HEK293 (cell line): ENCODE measurements around the gene C3orf49.

Source experiments
- CTCF ChIA-PET: fragments of 350-600 bp; formaldehyde crosslinking; extraction: SDS; loops from one replicate; lab custom pipeline; 2021; ENCODE audit warnings: antibody characterized with exemption; lab: Yijun Ruan, JAX
- POLR2A ChIA-PET: fragments of 300-600 bp; formaldehyde crosslinking; extraction: SDS; loops from one replicate; lab custom pipeline; 2020; ENCODE audit warnings: antibody characterized with exemption, inconsistent platforms; lab: Yijun Ruan, JAX
- H3K27ac ChIP-seq: fragments of 200-500 bp; sonication (Bioruptor generic); 2 replicates; pipeline ENCODE4 v1.5.1; 2014; ENCODE audit warnings: low read depth, low read length, control low read depth, inconsistent platforms; ENCODE audit errors: extremely low read depth
- H3K36me3 ChIP-seq, 2 experiments: fragments of 200-500 bp in 1 of 2; sonication (Bioruptor generic) in 1 of 2; 1 replicate in 1 of 2; 2 replicates in 1 of 2; pipeline ENCODE4 v1.5.1; 2014 to 2017; ENCODE audit warnings: inconsistent platforms in 2 of 2, low read length in 2 of 2; ENCODE audit not compliant: control insufficient read depth in 2 of 2, insufficient read depth in 1 of 2
- H3K4me1 ChIP-seq: fragments of 200-500 bp; sonication (Bioruptor generic); 2 replicates; pipeline ENCODE4 v1.5.1; 2014; ENCODE audit warnings: mild to moderate bottlenecking, low read length, inconsistent platforms; ENCODE audit not compliant: control insufficient read depth, insufficient read depth
- H3K4me3 ChIP-seq: 2 replicates; pipeline ENCODE4 v1.5.1; 2011; ENCODE audit warnings: low read depth, mild to moderate bottlenecking, control low read depth, low read length, moderate library complexity
- H3K9me3 ChIP-seq: fragments of 200-500 bp; sonication (Bioruptor generic); 2 replicates; pipeline ENCODE4 v1.5.1; 2014; ENCODE audit warnings: low read depth, low read length, inconsistent platforms; ENCODE audit not compliant: control insufficient read depth, insufficient read depth
- ATF2 ChIP-seq: fragments of 450-650 bp; formaldehyde crosslinking; IDR thresholded peaks from 2 replicates; pipeline ENCODE4 v1.5.1; 2016; ENCODE audit warnings: missing biosample characterization, missing genetic modification characterization, low read depth
- BCL11A ChIP-seq: fragments of 450-650 bp; formaldehyde crosslinking; IDR thresholded peaks from 2 replicates; pipeline ENCODE4 v1.5.1; 2016; ENCODE audit warnings: low read depth, missing biosample characterization, missing genetic modification characterization
- KLF16 ChIP-seq: fragments of 450-650 bp; formaldehyde crosslinking; IDR thresholded peaks from 2 replicates; pipeline ENCODE4 v1.5.1; 2017; ENCODE audit warnings: missing biosample characterization, missing genetic modification characterization
- KLF7 ChIP-seq: fragments of 450-650 bp; formaldehyde crosslinking; IDR thresholded peaks from 2 replicates; pipeline ENCODE4 v1.5.1; 2016; ENCODE audit warnings: missing biosample characterization, missing genetic modification characterization, borderline replicate concordance
- SALL2 ChIP-seq: fragments of 450-650 bp; formaldehyde crosslinking; IDR thresholded peaks from 2 replicates; pipeline ENCODE4 v1.5.0; 2017; ENCODE audit warnings: missing biosample characterization, mild to moderate bottlenecking, missing genetic modification characterization, borderline replicate concordance
- ZBTB10 ChIP-seq: fragments of 450-650 bp; formaldehyde crosslinking; IDR thresholded peaks from 2 replicates; pipeline ENCODE4 v1.5.1; 2016; ENCODE audit warnings: missing biosample characterization, missing genetic modification characterization
- ZBTB17 ChIP-seq: fragments of 450-650 bp; formaldehyde crosslinking; IDR thresholded peaks from 2 replicates; pipeline ENCODE4 v1.5.1; 2016; ENCODE audit warnings: missing biosample characterization, missing genetic modification characterization
- ZBTB21 ChIP-seq: fragments of 450-650 bp; formaldehyde crosslinking; IDR thresholded peaks from 2 replicates; pipeline ENCODE4 v1.5.1; 2017; ENCODE audit warnings: missing biosample characterization, missing genetic modification characterization
- ZBTB7A ChIP-seq: fragments of 450-650 bp; formaldehyde crosslinking; IDR thresholded peaks from 2 replicates; pipeline ENCODE4 v1.5.1; 2016; ENCODE audit warnings: low read depth, missing biosample characterization, missing genetic modification characterization
- ZFHX2 ChIP-seq: fragments of 450-650 bp; formaldehyde crosslinking; conservative IDR thresholded peaks from 2 replicates; pipeline ENCODE4 v1.5.1; 2016; ENCODE audit warnings: missing biosample characterization, missing genetic modification characterization
- ZNF10 ChIP-seq: fragments of 450-650 bp; formaldehyde crosslinking; IDR thresholded peaks from 2 replicates; pipeline ENCODE4 v1.5.1; 2017; ENCODE audit warnings: missing biosample characterization, missing genetic modification characterization
- ZNF114 ChIP-seq: fragments of 450-650 bp; formaldehyde crosslinking; IDR thresholded peaks from 2 replicates; pipeline ENCODE4 v1.5.0; 2017; ENCODE audit warnings: missing biosample characterization, missing genetic modification characterization
- ZNF121 ChIP-seq: fragments of 450-650 bp; formaldehyde crosslinking; IDR thresholded peaks from 2 replicates; pipeline ENCODE4 v1.5.1; 2016; ENCODE audit warnings: missing biosample characterization, missing genetic modification characterization
- ZNF202 ChIP-seq: fragments of 450-650 bp; formaldehyde crosslinking; IDR thresholded peaks from 2 replicates; pipeline ENCODE4 v1.5.1; 2016; ENCODE audit warnings: missing biosample characterization, missing genetic modification characterization, borderline replicate concordance
- ZNF223 ChIP-seq: fragments of 450-650 bp; formaldehyde crosslinking; IDR thresholded peaks from 2 replicates; pipeline ENCODE4 v1.5.1; 2016; ENCODE audit warnings: missing biosample characterization, missing genetic modification characterization
- ZNF37A ChIP-seq: fragments of 450-650 bp; IDR thresholded peaks from 2 replicates; pipeline ENCODE4 v1.5.1; 2018; ENCODE audit warnings: missing biosample characterization, missing genetic modification characterization
- ZNF394 ChIP-seq: fragments of 450-650 bp; formaldehyde crosslinking; IDR thresholded peaks from 2 replicates; pipeline ENCODE4 v1.5.1; 2016; ENCODE audit warnings: missing biosample characterization, missing genetic modification characterization, mild to moderate bottlenecking, moderate library complexity, borderline replicate concordance
- ZNF510 ChIP-seq: fragments of 450-650 bp; formaldehyde crosslinking; IDR thresholded peaks from 2 replicates; pipeline ENCODE4 v1.5.1; 2018; ENCODE audit warnings: mild to moderate bottlenecking, missing genetic modification characterization, missing biosample characterization; ENCODE audit not compliant: insufficient replicate concordance
- ZNF585B ChIP-seq: fragments of 450-650 bp; formaldehyde crosslinking; IDR thresholded peaks from 2 replicates; pipeline ENCODE4 v1.5.1; 2016; ENCODE audit warnings: missing biosample characterization, missing genetic modification characterization
- ZNF664 ChIP-seq: fragments of 450-650 bp; formaldehyde crosslinking; IDR thresholded peaks from 2 replicates; pipeline ENCODE4 v1.5.1; 2016; ENCODE audit warnings: missing biosample characterization, missing genetic modification characterization
- ZNF747 ChIP-seq: fragments of 450-650 bp; formaldehyde crosslinking; IDR thresholded peaks from 2 replicates; pipeline ENCODE4 v1.5.1; 2016; ENCODE audit warnings: missing biosample characterization, missing genetic modification characterization
- ZNF830 ChIP-seq: fragments of 450-650 bp; IDR thresholded peaks from 2 replicates; pipeline ENCODE4 v1.5.0; 2018; ENCODE audit warnings: missing biosample characterization, missing genetic modification characterization, low read depth, mild to moderate bottlenecking, moderate library complexity
- ZSCAN18 ChIP-seq: fragments of 450-650 bp; formaldehyde crosslinking; IDR thresholded peaks from 2 replicates; pipeline ENCODE4 v1.5.1; 2016; ENCODE audit warnings: missing biosample characterization, missing genetic modification characterization
- ZSCAN23 ChIP-seq: fragments of 450-650 bp; formaldehyde crosslinking; IDR thresholded peaks from 2 replicates; pipeline ENCODE4 v1.5.1; 2016; ENCODE audit warnings: missing biosample characterization, missing genetic modification characterization
- TF ChIP-seq, protein P1 (sequence below): fragments of 450-650 bp; formaldehyde crosslinking; optimal IDR thresholded peaks from 2 replicates; pipeline ENCODE3; 2016; ENCODE audit warnings: missing biosample characterization, mild to moderate bottlenecking, missing genetic modification characterization

The C3orf49 gene

DNA sequence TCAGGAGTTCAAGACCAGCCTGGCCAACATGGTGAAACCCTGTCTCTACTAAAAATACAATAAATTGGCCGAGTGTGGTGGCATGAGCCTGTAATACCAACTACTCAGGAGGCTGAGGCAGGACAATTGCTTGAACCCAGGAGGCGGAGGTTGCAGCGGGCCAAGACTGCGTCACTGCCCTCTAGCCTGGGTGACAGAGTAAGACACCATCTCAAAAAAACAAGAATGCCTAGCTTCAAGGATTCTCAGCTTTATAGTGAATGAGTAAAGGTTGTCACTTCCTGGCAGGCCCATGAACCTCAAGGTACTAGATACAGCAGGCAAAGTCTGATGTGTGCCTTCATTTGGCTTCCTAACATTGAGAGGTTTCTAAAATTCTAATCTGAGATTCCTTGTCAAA is 30.1 kb downstream of the C3orf49 start:
- no peak for TF ChIP-seq ZSCAN18 (tag by site-specific recombination)
- no peak for TF ChIP-seq ZNF202 (tag by site-specific recombination)
- TF ChIP-seq, protein P1, sequence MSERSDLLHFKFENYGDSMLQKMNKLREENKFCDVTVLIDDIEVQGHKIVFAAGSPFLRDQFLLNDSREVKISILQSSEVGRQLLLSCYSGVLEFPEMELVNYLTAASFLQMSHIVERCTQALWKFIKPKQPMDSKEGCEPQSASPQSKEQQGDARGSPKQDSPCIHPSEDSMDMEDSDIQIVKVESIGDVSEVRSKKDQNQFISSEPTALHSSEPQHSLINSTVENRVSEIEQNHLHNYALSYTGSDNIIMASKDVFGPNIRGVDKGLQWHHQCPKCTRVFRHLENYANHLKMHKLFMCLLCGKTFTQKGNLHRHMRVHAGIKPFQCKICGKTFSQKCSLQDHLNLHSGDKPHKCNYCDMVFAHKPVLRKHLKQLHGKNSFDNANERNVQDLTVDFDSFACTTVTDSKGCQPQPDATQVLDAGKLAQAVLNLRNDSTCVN, result no peak
- no peak for TF ChIP-seq KLF16 (tag by site-specific recombination)
- TF ChIP-seq ZBTB7A (tag by site-specific recombination), result no peak
- TF ChIP-seq ZBTB17 (tag by site-specific recombination), result no peak
- no peak for TF ChIP-seq ZNF585B
- ChIA-PET CTCF (interaction anchor here (0.5 kb wide), 1 partner anchor 102 kb away, joined by 3 read pairs; no protein-coding TSS in a partner anchor), POLR2A (interaction anchor here (1.5 kb wide), 1 partner anchor 10 kb away, joined by 8 read pairs; no protein-coding TSS in a partner anchor)
- H3K4me1 ChIP-seq, result no peaks in the 10 kb centered on the region
- no peak overlapping the region for H3K4me3 ChIP-seq
- no peaks in the 10 kb centered on the region for H3K36me3 ChIP-seq
- H3K9me3 ChIP-seq, result no peaks in the 10 kb centered on the region
- H3K27ac ChIP-seq, result no peak overlapping the region

DNA sequence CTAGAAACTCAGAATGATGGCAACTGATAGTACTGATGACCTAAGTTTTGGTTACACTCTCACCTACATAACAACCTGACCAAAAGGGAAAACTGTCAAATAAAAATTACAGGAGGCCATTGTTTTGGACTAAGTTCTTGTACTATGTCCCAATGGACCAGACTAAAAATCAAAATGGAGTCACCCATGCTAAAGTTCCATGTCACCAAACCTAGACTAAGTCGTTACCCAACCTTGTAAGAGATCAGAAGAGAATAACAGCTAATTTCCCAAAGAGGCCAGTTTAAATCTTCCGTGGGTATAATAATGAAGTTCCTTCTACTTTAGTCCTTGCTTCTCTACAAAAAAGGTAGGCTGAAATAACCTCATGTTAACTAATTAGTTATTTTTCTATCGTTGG is 32.2 kb downstream of the C3orf49 start:
- no peaks in the 10 kb centered on the region for H3K9me3 ChIP-seq
- no peak overlapping the region for H3K4me3 ChIP-seq
- H3K36me3 ChIP-seq, result no peaks in the 10 kb centered on the region
- ChIA-PET CTCF (interaction anchor here (0.6 kb wide), 1 partner anchor 370 kb away, joined by 3 read pairs; no protein-coding TSS in a partner anchor), POLR2A (no interaction called here)
- H3K27ac ChIP-seq, result no peak overlapping the region
- no peak for TF ChIP-seq BCL11A (tag by site-specific recombination)
- TF ChIP-seq ZNF510, result no peak
- no peak for TF ChIP-seq ZNF10 (tag by site-specific recombination)
- TF ChIP-seq ZFHX2 (tag by site-specific recombination), result no peak
- TF ChIP-seq ZNF664 (tag by site-specific recombination), result no peak
- H3K4me1 ChIP-seq, result no peaks in the 10 kb centered on the region

DNA sequence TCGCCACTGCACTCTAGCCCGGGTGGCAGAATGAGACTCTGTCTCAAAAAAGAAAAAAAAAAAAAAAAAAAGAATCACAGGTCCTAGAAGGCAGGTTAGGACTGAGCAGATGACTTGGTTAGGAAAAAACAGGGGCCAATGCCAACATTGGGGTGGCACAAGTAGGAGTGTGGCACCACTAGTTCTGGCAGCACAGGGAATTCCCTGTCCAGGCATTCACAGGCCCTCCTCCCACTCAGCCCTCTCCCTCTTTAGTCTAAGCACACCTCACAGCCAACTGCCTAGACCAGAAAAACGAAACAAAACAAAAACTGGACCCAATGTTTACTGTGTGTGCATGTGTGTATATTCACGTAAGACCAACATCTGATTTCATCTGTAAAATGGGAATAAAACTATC is 34.0 kb downstream of the C3orf49 start:
- H3K36me3 ChIP-seq, result no peaks in the 10 kb centered on the region
- no peak overlapping the region for H3K4me3 ChIP-seq
- H3K4me1 ChIP-seq, result no peaks in the 10 kb centered on the region
- no peak overlapping the region for H3K27ac ChIP-seq
- no peaks in the 10 kb centered on the region for H3K9me3 ChIP-seq
- ChIA-PET CTCF (no interaction called here), POLR2A (no interaction called here)
- TF ChIP-seq ZBTB21 (tag by site-specific recombination) (no peak), ZNF114 (tag by site-specific recombination) (no peak), ZNF747 (no peak), ZSCAN23 (tag by site-specific recombination) (no peak), ZBTB10 (tag by site-specific recombination) (no peak), ATF2 (no peak), ZNF830 (tag by site-specific recombination) (no peak), ZNF121 (tag by site-specific recombination) (no peak), ZNF223 (tag by site-specific recombination) (no peak), KLF7 (tag by site-specific recombination) (no peak), SALL2 (tag by site-specific recombination) (no peak), ZNF394 (tag by site-specific recombination) (no peak), ZNF37A (no peak)
- TF ChIP-seq, protein P1, result no peak
